WI38 (cell line): ENCODE results near the gene SHF.

ENCODE experiments used
- H3K4me3 ChIP-seq: 2 replicates; pipeline ENCODE4 v1.5.1; 2011; ENCODE audit warnings: low read depth, mild to moderate bottlenecking, control low read depth, low read length
- TF ChIP-seq, protein P1 (sequence below): IDR thresholded peaks from 2 replicates; pipeline ENCODE4 v1.5.1; 2012; ENCODE audit warnings: low read depth, mild to moderate bottlenecking, control low read depth, low read length

Gene SHF

DNA sequence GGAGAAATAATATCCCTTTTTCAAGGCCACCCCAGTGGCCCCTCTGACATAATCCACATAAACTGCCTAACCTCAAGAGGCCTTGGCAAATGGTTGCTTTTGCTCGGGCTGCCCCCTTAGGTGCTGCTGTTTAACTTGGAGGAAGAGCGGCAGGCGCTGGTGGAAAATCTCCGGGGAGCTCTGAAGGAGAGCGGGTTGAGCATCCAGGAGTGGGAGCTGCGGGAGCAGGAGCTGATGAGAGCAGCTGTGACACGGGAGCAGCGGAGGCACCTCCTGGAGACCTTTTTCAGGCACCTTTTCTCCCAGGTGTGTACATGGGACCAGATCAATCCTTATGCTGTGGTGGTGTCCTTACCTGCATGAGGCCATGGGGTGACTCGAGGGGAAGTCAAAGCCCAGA is 43.0 kb downstream of the SHF start:
- TF ChIP-seq, protein P1, sequence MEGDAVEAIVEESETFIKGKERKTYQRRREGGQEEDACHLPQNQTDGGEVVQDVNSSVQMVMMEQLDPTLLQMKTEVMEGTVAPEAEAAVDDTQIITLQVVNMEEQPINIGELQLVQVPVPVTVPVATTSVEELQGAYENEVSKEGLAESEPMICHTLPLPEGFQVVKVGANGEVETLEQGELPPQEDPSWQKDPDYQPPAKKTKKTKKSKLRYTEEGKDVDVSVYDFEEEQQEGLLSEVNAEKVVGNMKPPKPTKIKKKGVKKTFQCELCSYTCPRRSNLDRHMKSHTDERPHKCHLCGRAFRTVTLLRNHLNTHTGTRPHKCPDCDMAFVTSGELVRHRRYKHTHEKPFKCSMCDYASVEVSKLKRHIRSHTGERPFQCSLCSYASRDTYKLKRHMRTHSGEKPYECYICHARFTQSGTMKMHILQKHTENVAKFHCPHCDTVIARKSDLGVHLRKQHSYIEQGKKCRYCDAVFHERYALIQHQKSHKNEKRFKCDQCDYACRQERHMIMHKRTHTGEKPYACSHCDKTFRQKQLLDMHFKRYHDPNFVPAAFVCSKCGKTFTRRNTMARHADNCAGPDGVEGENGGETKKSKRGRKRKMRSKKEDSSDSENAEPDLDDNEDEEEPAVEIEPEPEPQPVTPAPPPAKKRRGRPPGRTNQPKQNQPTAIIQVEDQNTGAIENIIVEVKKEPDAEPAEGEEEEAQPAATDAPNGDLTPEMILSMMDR: no peak

DNA sequence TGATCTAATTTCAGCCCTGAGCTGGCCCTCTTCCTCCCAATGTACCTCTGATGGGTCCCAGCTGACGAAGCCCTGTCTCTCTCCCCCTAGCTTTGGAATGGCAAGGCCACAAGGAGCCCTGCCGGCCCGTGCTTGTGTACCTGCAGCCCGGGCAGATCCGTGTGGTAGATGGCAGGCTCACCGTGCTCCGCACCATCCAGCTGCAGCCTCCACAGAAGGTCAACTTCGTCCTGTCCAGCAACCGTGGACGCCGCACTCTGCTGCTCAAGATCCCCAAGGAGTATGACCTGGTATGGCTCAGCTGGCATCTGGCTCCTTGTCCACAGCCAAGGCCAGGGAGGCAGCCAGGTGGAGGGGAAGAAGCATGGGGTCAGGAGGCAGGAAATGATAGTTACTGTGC is 43.8 kb downstream of the SHF start:
- H3K4me3 ChIP-seq: no peak overlapping the region
- TF ChIP-seq, protein P1: no peak

More for the DNA sequence above, 43.0 kb downstream of the SHF start:
- no peak overlapping the region for H3K4me3 ChIP-seq

DNA sequence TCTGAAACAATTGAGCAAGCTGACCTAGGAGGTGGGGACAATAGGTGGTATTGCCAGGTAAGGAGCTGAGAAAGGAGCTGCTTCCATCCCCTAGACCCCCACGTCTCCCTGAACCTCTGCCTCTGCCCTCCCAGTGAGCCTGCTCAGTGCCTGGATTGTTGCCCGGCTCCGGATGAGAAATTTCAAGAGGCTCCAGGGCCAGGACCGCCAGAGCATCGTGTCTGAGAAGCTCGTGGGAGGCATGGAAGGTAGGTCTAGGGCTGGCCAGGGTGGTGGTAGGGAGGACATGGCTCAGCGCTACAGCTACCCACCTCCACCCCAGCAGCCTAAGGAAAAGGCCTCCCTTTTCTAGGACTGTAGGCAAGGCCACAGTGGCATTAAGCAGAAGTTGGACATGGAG is 44.7 kb downstream of the SHF start:
- TF ChIP-seq, protein P1: no peak
- H3K4me3 ChIP-seq: no peak overlapping the region

DNA sequence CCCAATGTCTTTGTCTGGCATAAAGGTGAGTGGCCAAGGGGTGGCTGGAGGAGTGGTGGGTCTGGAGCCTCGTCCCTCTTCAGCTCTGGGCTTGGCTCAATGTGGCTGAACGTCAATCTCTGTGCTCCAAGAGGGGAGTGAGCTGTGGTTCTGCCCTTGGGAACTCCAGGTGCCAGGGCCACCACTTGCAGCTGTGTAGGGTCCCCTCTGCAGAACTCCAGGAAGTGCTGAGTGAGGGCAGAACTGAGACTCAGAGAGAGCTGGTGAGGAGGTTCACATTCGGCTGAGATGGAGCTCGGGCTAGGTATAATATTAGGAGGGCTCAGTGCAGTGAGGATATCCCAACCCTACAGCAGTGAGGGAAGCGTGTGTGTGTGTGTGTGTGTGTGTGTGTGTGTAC is 46.4 kb downstream of the SHF start:
- TF ChIP-seq, protein P1: no peak

DNA sequence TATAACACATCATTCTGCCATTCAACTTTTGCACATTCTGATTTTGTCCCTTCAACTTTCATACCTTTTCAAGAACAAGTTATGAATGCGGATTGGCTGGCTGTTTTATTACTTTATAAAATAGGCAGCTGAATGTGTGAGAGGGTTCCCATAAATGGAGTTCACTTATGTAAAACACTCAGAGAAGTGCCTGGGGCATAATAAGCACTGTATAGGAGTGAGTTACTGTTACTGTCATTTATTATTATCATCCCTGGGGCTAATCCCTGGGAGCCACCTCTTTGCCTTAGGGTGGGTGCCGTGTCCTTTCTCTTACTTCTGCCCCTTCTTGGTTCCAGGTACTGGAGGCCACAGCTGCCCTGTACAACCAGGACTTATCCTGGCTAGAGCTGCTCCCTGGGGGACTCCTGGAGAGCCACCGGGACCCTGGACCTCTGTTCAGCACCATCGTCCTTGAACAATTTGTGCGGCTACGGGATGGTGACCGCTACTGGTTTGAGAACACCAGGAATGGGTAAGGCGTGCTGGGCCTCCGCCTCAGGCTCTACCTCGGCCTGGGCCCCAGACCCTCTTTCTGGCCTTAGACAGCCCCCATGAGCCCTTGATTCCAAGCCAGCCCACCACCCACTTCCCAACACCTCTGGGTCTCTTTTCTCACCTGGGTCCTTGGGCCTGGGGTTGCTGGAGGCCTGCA is 47.1 kb downstream of the SHF start:
- TF ChIP-seq, protein P1: no peak
- H3K4me3 ChIP-seq: no peak overlapping the region

More for the DNA sequence above, 46.4 kb downstream of the SHF start:
- H3K4me3 ChIP-seq: no peak overlapping the region

DNA sequence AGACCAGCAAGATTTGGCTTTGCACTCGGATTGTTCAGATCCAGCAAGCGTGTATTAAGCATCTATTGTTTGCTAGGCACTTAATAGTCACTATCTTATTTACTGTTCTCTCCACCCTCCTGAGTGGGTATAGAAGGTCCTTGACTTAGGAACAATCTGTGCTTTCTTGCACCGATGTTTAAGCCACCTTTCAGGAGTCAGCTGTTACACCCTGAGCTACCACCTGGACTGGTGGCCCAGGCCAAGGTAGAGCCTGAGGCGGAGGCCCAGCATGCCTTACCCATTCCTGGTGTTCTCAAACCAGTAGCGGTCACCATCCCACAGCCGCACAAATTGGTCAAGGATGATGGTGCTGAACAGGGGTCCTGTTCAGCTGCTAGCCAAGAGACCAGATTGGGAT is 48.0 kb downstream of the SHF start:
- TF ChIP-seq, protein P1: no peak
- no peak overlapping the region for H3K4me3 ChIP-seq

DNA sequence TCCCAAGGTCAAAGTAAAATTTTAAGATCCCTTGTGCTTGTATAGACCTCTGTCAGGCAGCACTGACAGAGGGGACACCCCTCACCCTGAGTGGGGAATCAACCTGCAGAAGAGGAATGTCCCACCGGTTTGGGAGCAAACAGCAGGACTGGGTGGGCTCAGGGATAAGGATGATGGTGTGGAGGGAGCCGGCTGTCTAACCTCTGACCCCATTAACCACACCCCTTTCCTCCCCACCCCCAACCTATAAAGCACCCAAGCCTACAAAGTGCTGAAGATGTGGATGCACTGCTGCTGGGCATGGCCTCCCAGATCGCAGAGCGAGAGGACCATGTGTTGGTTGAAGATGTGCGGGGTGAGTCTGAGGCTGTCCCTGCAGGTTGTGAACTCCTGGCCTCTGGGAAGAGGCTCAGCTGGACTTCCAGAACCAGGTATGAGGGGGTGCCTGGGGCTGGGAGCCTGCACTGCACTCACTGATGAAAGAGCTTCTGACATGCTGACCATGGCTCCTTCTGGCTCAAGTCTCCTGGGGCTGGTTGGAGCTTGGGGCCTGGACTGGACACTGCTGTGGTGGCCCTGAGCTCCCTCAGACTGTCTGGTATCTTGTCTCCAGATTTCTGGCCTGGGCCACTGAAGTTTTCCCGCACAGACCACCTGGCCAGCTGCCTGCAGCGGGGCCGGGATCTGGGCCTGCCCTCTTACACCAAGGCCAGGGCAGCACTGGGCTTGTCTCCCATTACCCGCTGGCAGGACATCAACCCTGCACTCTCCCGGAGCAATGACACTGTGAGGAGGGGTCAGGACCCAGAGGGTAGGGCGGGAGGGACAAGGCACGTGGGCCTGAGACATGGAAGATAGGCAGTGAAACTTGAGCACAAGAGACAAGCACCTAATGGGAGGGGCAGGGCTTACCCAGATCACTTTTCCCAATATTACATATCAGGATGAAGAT is 48.7 kb downstream of the SHF start:
- TF ChIP-seq, protein P1: no peak
- H3K4me3 ChIP-seq: no peak overlapping the region
